Activated CD8-positive, alpha-beta T cell treated with anti-CD3 and anti-CD28 coated beads, Interleukin-2, amount 10 ng/mL, durations not matched to agents 7 days and 5 days (primary cell): ENCODE measurements around the gene FAM20C. TPM values are rescaled to one million over a fixed set of nuclear protein-coding genes. Genes with fewer than 3 reads are reported as not detected.

ENCODE experiments used
- ATAC-seq: fragments of 150-1000 bp; cut with Tn5 transposase; one replicate; pipeline ENCODE4 v1.10.0; 2021; ENCODE audit warnings: moderate library complexity
- CTCF ChIA-PET: fragments of 350-600 bp; sonication (Branson Sonifier 250); formaldehyde crosslinking; loops from one replicate; lab custom pipeline; 2021; ENCODE audit warnings: antibody characterized with exemption; lab: Charles Lee
- POLR2A ChIA-PET: fragments of 350-600 bp; sonication (Branson Sonifier 250); formaldehyde crosslinking; loops from one replicate; lab custom pipeline; 2021; ENCODE audit warnings: antibody characterized with exemption; lab: Charles Lee
- DNase-seq: peaks from one replicate; pipeline ENCODE4 v3.0.0-alpha.2; 2020
- H3K27ac Mint-ChIP-seq: one replicate; pipeline ENCODE4 v1.8.0; 2021; ENCODE audit warnings: mild to moderate bottlenecking, mixed read lengths
- H3K27me3 Mint-ChIP-seq: one replicate; pipeline ENCODE4 v1.8.0; 2021; ENCODE audit warnings: low read depth, mixed read lengths
- H3K36me3 Mint-ChIP-seq: one replicate; pipeline ENCODE4 v1.8.0; 2021; ENCODE audit warnings: low read depth, mixed read lengths
- H3K4me1 Mint-ChIP-seq: one replicate; pipeline ENCODE4 v1.8.0; 2021; ENCODE audit warnings: low read depth, mixed read lengths
- H3K4me3 Mint-ChIP-seq: one replicate; pipeline ENCODE4 v1.8.0; 2021; ENCODE audit warnings: mild to moderate bottlenecking, mixed read lengths
- H3K9me3 Mint-ChIP-seq: one replicate; pipeline ENCODE4 v1.8.0; 2022; ENCODE audit warnings: mixed read lengths; ENCODE audit not compliant: insufficient read depth
- total RNA-seq, 2 experiments: library from RNA; stranded (reverse); gene quantifications; one replicate each; pipeline ENCODE4 v1.2.3, GENCODE V29; 2021

Gene FAM20C
- total RNA-seq, 2 experiments from 2014 or later: 0.74 TPM; not detected in 1

GRCh38 chr7:265192-265997 is 73.0 kb downstream of the FAM20C start:
- Mint-ChIP-seq H3K9me3 (peaks cover 7% of the 10 kb centered on the region), H3K36me3 (peaks cover 10% of the 10 kb centered on the region), H3K27me3 (no peaks in the 10 kb centered on the region), H3K4me3 (no peak overlapping the region), H3K27ac (no peak overlapping the region), H3K4me1 (peaks cover 3% of the 10 kb centered on the region)
- POLR2A ChIA-PET: no interaction called here
- DNase-seq: no peak
- CTCF ChIA-PET: no interaction called here
- ATAC-seq: no peak

- ChIA-PET CTCF (no interaction called here), POLR2A (no interaction called here)
- Mint-ChIP-seq H3K27ac (no peak overlapping the region), H3K36me3 (peaks cover 10% of the 10 kb centered on the region), H3K4me3 (no peak overlapping the region), H3K27me3 (no peaks in the 10 kb centered on the region), H3K4me1 (peaks cover 3% of the 10 kb centered on the region), H3K9me3 (peaks cover 7% of the 10 kb centered on the region)
- no peak for DNase-seq
- no peak for ATAC-seq
These were observed 73.9 kb downstream of the FAM20C start for GRCh38 chr7:265998-266850.

- DNase-seq (peak; percentile 27), ATAC-seq (no peak)
- no peaks in the 10 kb centered on the region for H3K27me3 Mint-ChIP-seq
- no peak overlapping the region for H3K4me3 Mint-ChIP-seq
- POLR2A ChIA-PET: no interaction called here
- H3K36me3 Mint-ChIP-seq: peaks cover 6% of the 10 kb centered on the region
- H3K9me3 Mint-ChIP-seq: peaks cover 4% of the 10 kb centered on the region
- H3K27ac Mint-ChIP-seq: no peak overlapping the region
- peaks cover 2% of the 10 kb centered on the region for H3K4me1 Mint-ChIP-seq
- CTCF ChIA-PET: no interaction called here
These were observed 74.8 kb downstream of the FAM20C start for GRCh38 chr7:266851-267840.

DNA sequence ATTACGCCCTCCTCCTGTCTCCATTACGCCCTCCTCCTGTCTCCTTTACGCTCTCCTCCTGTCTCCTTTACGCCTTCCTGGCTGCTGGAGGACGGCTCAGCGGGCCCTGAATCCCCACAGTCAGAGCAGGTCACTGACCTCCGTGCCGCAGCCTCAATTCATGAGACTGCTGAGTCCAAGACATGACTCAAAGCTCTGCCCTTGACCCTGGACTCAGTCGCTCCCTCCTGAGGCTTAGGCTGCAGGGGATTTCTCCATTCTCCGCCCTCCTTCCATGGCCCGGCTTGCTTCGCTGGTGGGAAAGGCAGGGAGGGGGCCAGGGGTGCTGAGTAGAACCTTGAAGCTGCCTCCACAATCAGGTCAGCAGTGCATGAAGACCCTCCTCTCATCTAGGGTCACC is 76.6 kb downstream of the FAM20C start:
- POLR2A ChIA-PET: no interaction called here
- peaks cover 10% of the 10 kb centered on the region for H3K9me3 Mint-ChIP-seq
- CTCF ChIA-PET: no interaction called here
- ATAC-seq (no peak), DNase-seq (no peak)
- H3K4me3 Mint-ChIP-seq: no peak overlapping the region
- H3K27ac Mint-ChIP-seq: no peak overlapping the region
- H3K36me3 Mint-ChIP-seq: no peaks in the 10 kb centered on the region
- no peaks in the 10 kb centered on the region for H3K4me1 Mint-ChIP-seq
- H3K27me3 Mint-ChIP-seq: no peaks in the 10 kb centered on the region

- H3K4me1 Mint-ChIP-seq: no peaks in the 10 kb centered on the region
- H3K27ac Mint-ChIP-seq: no peak overlapping the region
- H3K9me3 Mint-ChIP-seq: peaks cover 17% of the 10 kb centered on the region
- H3K4me3 Mint-ChIP-seq: no peak overlapping the region
- no peaks in the 10 kb centered on the region for H3K27me3 Mint-ChIP-seq
- DNase-seq (no peak), ATAC-seq (no peak)
- POLR2A ChIA-PET: no interaction called here
- CTCF ChIA-PET: no interaction called here
- no peaks in the 10 kb centered on the region for H3K36me3 Mint-ChIP-seq
These were observed 77.3 kb downstream of the FAM20C start for GRCh38 chr7:269721-270120.

- no peaks in the 10 kb centered on the region for H3K36me3 Mint-ChIP-seq
- no peak overlapping the region for H3K27ac Mint-ChIP-seq
- no peaks in the 10 kb centered on the region for H3K4me1 Mint-ChIP-seq
- ChIA-PET CTCF (no interaction called here), POLR2A (no interaction called here)
- H3K27me3 Mint-ChIP-seq: no peaks in the 10 kb centered on the region
- ATAC-seq (no peak), DNase-seq (no peak)
- peaks cover 17% of the 10 kb centered on the region for H3K9me3 Mint-ChIP-seq
- no peak overlapping the region for H3K4me3 Mint-ChIP-seq
These were observed 78.1 kb downstream of the FAM20C start for GRCh38 chr7:270351-270983.

- POLR2A ChIA-PET: no interaction called here
- H3K36me3 Mint-ChIP-seq: no peaks in the 10 kb centered on the region
- no peaks in the 10 kb centered on the region for H3K27me3 Mint-ChIP-seq
- no peaks in the 10 kb centered on the region for H3K4me1 Mint-ChIP-seq
- ATAC-seq (no peak), DNase-seq (no peak)
- H3K9me3 Mint-ChIP-seq: peaks cover 17% of the 10 kb centered on the region
- no peak overlapping the region for H3K4me3 Mint-ChIP-seq
- H3K27ac Mint-ChIP-seq: no peak overlapping the region
- CTCF ChIA-PET: no interaction called here
These were observed 79.1 kb downstream of the FAM20C start for GRCh38 chr7:271266-272107.

DNA sequence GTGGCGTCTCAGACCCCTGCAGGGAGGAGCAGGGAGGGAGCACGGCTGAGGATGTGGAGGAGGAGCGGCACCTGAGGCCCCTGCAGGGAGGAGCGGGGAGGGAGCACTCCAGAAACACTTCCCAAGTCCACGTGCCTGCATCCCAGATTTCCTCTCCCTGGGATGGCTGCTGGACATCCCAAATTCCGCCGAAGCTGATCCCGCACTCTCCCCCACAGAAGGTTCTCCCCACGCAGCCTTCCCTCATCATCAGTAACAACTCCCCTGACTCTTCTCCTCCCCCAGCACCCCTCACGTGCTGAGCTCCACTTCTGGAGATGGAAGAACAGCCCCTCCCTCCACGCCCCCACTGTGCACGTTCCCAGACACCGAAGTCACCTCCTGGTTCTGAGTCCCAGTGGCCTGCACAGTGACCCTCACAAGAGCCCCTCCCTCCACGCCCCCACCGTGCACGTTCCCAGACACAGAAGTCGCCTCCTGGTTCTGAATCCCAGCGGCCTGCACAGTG is 79.8 kb downstream of the FAM20C start:
- H3K27ac Mint-ChIP-seq: no peak overlapping the region
- CTCF ChIA-PET: no interaction called here
- no peaks in the 10 kb centered on the region for H3K4me1 Mint-ChIP-seq
- DNase-seq: no peak
- peaks cover 17% of the 10 kb centered on the region for H3K9me3 Mint-ChIP-seq
- POLR2A ChIA-PET: no interaction called here
- H3K27me3 Mint-ChIP-seq: no peaks in the 10 kb centered on the region
- no peak for ATAC-seq
- no peaks in the 10 kb centered on the region for H3K36me3 Mint-ChIP-seq
- H3K4me3 Mint-ChIP-seq: no peak overlapping the region

- Mint-ChIP-seq H3K4me3 (no peak overlapping the region), H3K4me1 (no peaks in the 10 kb centered on the region), H3K27me3 (peaks cover 2% of the 10 kb centered on the region), H3K9me3 (peaks cover 17% of the 10 kb centered on the region), H3K27ac (no peak overlapping the region), H3K36me3 (no peaks in the 10 kb centered on the region)
- CTCF ChIA-PET: no interaction called here
- DNase-seq: no peak
- ATAC-seq: no peak
- POLR2A ChIA-PET: no interaction called here
These were observed 80.3 kb downstream of the FAM20C start for GRCh38 chr7:272631-273030.

DNA sequence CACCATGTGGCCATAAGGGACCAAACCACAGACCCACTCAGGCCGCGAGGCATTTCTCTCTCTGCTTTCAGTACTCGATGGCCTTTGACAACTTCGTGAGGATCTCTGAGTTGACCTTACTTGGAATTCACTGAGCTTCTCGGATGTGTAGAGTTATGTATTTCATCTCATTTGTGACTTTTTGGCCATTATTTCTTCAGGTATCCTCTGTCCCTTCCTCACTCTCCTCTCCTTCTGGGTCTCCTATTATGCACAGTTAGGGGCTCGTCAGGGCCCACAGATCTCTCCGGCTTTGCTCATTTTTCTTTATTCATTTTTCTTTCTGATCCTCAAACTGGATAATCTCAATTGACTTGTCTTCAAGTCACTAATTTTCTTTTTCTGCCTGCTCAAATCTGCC is 81.0 kb downstream of the FAM20C start:
- Mint-ChIP-seq H3K27ac (no peak overlapping the region), H3K9me3 (peaks cover 17% of the 10 kb centered on the region), H3K36me3 (no peaks in the 10 kb centered on the region), H3K27me3 (peaks cover 5% of the 10 kb centered on the region), H3K4me1 (no peaks in the 10 kb centered on the region), H3K4me3 (no peak overlapping the region)
- no peak for DNase-seq
- CTCF ChIA-PET: no interaction called here
- POLR2A ChIA-PET: no interaction called here
- ATAC-seq: no peak
